Psoas muscle (tissue), 8 donors: Measurements from ENCODE around the gene PON3. TPM values are rescaled to one million over a fixed set of nuclear protein-coding genes. Genes with fewer than 3 reads are reported as not detected.

Experiments used
- ATAC-seq, 4 donors: fragments of 200-7000 bp; cut with Tn5 transposase; one replicate each; pipeline ENCODE4 v1.9.1; 2020; ENCODE audit warnings: moderate library complexity in 3 of 4, mild to moderate bottlenecking in 2 of 4
- DNase-seq, 2 donors: peaks; one replicate each; pipeline ENCODE4 v3.0.0-alpha.2; 2020
- H3K27ac ChIP-seq: fragments of 200-600 bp; one replicate; pipeline ENCODE4 v1.8.0; 2022
- H3K27me3 ChIP-seq, 3 donors: fragments of 200-600 bp in 1 of 3; one replicate each; pipeline versions ENCODE4 v1.6.1 to v1.8.0; 2013 to 2022; ENCODE audit warnings: low read length in 2 of 3, mild to moderate bottlenecking in 2 of 3, moderate library complexity in 1 of 3; ENCODE audit not compliant: insufficient read depth in 3 of 3
- H3K36me3 ChIP-seq, 2 donors: fragments of 200-600 bp in 1 of 2; one replicate each; pipeline versions ENCODE4 v1.6.1 to v1.8.0; 2013 to 2022; ENCODE audit warnings: low read depth in 1 of 2, mild to moderate bottlenecking in 1 of 2, moderate library complexity in 1 of 2; ENCODE audit not compliant: insufficient read depth in 1 of 2
- H3K4me1 ChIP-seq: fragments of 200-600 bp; one replicate; pipeline ENCODE4 v1.8.0; 2022
- H3K4me3 ChIP-seq: fragments of 200-600 bp; one replicate; pipeline ENCODE4 v1.8.0; 2022; ENCODE audit warnings: mild to moderate bottlenecking
- H3K9me3 ChIP-seq: fragments of 200-600 bp; one replicate; pipeline ENCODE4 v1.8.0; 2022
- CTCF ChIP-seq: fragments of 200-600 bp; IDR thresholded peaks from one replicate; pipeline ENCODE4 v1.8.0; 2022; ENCODE audit warnings: antibody characterized with exemption
- WGBS, 3 donors: extraction: QIAGEN DNeasy Blood & Tissue Kit; methylation state at CpG; one replicate each; pipeline versions ENCODE4 v1.1.6 to v1.1.7; 2013; 5-methylcytosine and 5-hydroxymethylcytosine counted together
- intact Hi-C, 2 donors: fragments of 100-400 bp; cut with DNase I; formaldehyde crosslinking; loops; one replicate each; pipeline versions ENCODE4 v1.11.0 to v1.14.2; 2022
- polyA plus RNA-seq, 3 donors: library from polyadenylated mRNA; stranded (reverse); fragments of 200-250 nt; gene quantifications; one replicate each; pipeline ENCODE4 v1.2.3, GENCODE V29; 2013
- total RNA-seq, 4 donors: library from RNA; stranded (reverse); fragmentation: NEBNext Ultra II Directional in 2 of 4; extraction: Animal tissue kit (Norgen Biotek cat#: 25700) in 2 of 4; gene quantifications; one replicate each; pipeline versions ENCODE4 v1.2.1 to v1.2.4, GENCODE V29; 2021 to 2023
- donor health status: healthy with polysubstance abuse.
- donor health status: DM: no; HTN: no; CAD: no; lungs with moderate emphysema.
- donor health status: Bipolar disorder and iron deficiency.
- donor health status: healthy.
- donor health status: DM: yes; HTN: yes; CAD: no.
- donor health status: DM: no; HTN: no; CAD: no.
- donor health status: DM: no; HTN: no; CAD: no.
- donor health status: DM: yes; HTN: yes; CAD: no.

PON3 gene
- total and polyA plus RNA-seq, 7 donors = 0.30 to 0.50 (median 0.46) TPM; not detected in 1

DNA sequence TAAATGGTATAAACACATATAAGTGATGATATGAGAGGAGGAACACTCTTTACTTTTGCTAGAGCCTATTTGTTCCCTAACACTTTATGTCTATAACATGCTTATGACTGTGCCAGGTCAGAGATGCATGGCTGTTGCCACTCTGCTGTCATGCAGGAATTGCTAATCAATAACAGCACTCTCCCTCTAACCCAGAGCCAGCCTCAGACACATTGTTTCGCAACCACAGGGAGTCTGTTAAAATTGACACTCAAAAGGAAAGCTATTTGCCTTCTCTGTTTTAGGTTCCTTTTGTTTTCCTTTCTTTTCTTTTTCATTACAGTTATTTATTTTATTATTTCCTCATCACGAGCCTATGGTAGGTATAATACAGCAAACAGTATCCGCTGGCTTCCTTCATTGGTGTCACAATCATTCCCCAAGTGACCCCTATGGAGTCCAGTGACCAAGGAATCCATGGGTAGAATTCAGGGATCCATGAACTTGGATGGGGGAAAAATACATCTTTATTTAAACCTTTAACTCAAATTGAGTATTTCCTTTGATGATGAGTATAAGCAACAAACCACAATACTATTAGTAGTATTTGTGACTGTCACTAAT lies 31.8 kb upstream of the PON3 start:
- DNase-seq (no peak), ATAC-seq (no peak)
- H3K4me3 ChIP-seq = no peak overlapping the region
- WGBS, 3 donors = 83 to 91% (median 86%) methylated on average over 3 of the region's 3 CpGs
- intact Hi-C loops = no loop called here
- H3K36me3 ChIP-seq = peaks cover 0 to 12% of the 10 kb centered on the region in 2 donors
- TF ChIP-seq CTCF = no peak
- H3K27me3 ChIP-seq = no peaks in the 10 kb centered on the region
- H3K9me3 ChIP-seq = no peaks in the 10 kb centered on the region
- no peaks in the 10 kb centered on the region for H3K4me1 ChIP-seq
- H3K27ac ChIP-seq = no peak overlapping the region

DNA sequence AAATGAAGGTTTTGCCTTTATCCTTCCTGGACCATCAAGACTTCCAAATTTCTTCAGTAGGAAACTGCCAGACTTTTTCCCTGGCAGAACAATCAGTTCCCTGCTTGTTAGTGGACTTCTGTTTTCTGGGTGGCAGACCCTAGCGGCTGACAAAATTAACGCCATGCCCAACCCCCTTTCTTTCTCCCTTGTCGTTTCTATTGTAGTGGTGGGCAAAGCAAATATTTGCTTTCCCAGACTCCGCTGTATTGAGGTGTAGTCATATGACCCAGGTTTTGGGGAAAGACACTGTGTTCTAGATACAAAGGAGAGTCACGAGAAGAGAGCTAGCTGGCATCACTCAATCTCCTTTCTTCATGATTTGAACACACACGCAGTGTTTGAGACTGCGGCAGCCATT lies 31.0 kb upstream of the PON3 start:
- no peak for TF ChIP-seq CTCF
- intact Hi-C loops = no loop called here
- no peak overlapping the region for H3K4me3 ChIP-seq
- no peak for ATAC-seq
- no peaks in the 10 kb centered on the region for H3K9me3 ChIP-seq
- WGBS, 3 donors = 58 to 87% (median 66%) methylated on average over 7 of the region's 7 CpGs
- H3K4me1 ChIP-seq = no peaks in the 10 kb centered on the region
- H3K27ac ChIP-seq = no peak overlapping the region
- H3K27me3 ChIP-seq = no peaks in the 10 kb centered on the region
- H3K36me3 ChIP-seq = peaks cover 0 to 17% of the 10 kb centered on the region in 2 donors
- no peak for DNase-seq

GRCh38 chr7:95425694-95426093 lies 29.5 kb upstream of the PON3 start:
- 74 to 91% (median 75%) methylated on average over 2 of the region's 2 CpGs for WGBS, 3 donors

GRCh38 chr7:95424716-95425115 lies 28.5 kb upstream of the PON3 start:
- WGBS, 3 donors = 32 to 50% (median 50%) methylated on average over 1 of the region's 1 CpG
- Histone ChIP-seq H3K4me3 (no peak overlapping the region), H3K27me3 (no peaks in the 10 kb centered on the region), H3K36me3 (peaks cover 0 to 17% of the 10 kb centered on the region in 2 donors), H3K27ac (no peak overlapping the region), H3K4me1 (no peaks in the 10 kb centered on the region), H3K9me3 (no peaks in the 10 kb centered on the region)
- intact Hi-C loops = no loop called here
- TF ChIP-seq CTCF = no peak
- ATAC-seq = no peak
- no peak for DNase-seq

More at GRCh38 chr7:95425694-95426093, 29.5 kb upstream of the PON3 start:
- no peak for TF ChIP-seq CTCF
- H3K4me3 ChIP-seq = no peak overlapping the region
- H3K36me3 ChIP-seq = peaks cover 0 to 17% of the 10 kb centered on the region in 2 donors
- H3K27me3 ChIP-seq = no peaks in the 10 kb centered on the region
- H3K27ac ChIP-seq = no peak overlapping the region
- no peak for ATAC-seq
- H3K4me1 ChIP-seq = no peaks in the 10 kb centered on the region
- DNase-seq = no peak
- H3K9me3 ChIP-seq = no peaks in the 10 kb centered on the region
- intact Hi-C loops = no loop called here

DNA sequence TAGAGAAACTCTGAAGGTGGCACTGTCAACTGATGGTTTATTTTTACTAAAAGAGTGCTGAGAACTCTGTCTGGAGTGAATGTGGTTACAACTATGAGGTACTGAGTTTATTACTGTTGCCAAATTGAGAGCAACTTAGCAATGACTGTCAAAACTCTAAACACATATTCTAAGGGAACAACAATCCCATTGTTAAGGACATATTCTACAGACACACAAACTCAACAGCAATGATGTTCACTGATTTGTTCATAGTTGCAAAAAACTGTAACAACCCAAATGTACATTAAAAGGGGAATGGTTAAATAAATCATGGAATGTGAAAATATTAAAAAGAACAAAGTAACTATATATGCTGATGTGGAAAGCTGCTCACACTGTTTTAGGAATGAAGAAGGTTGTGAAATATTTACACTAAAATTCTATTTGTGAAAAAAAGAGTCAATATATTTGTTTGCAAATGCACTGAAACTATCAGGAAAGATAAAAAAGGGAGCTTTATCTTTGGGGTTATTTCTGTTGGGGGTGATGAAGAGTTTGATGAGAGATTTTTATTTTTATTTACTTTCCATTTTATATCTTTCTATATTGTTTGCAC lies 25.8 kb upstream of the PON3 start:
- peaks cover 0 to 17% of the 10 kb centered on the region in 2 donors for H3K36me3 ChIP-seq
- ATAC-seq (no peak), DNase-seq (no peak)
- TF ChIP-seq CTCF = no peak
- H3K27me3 ChIP-seq = no peaks in the 10 kb centered on the region
- no peak overlapping the region for H3K27ac ChIP-seq
- intact Hi-C loops = no loop called here
- no peaks in the 10 kb centered on the region for H3K4me1 ChIP-seq
- no peaks in the 10 kb centered on the region for H3K9me3 ChIP-seq
- H3K4me3 ChIP-seq = no peak overlapping the region
